Gastrocnemius medialis (tissue), 4 donors: ENCODE results near the gene PACSIN2. TPM values are rescaled to one million over a fixed set of nuclear protein-coding genes. Genes with fewer than 3 reads are reported as not detected.

ENCODE experiments used
- ATAC-seq, 2 donors: fragments of 150-250 bp; one replicate each; pipeline ENCODE4 v1.9.1; 2016
- DNase-seq, 2 donors: peaks; one replicate each; pipeline ENCODE4 v3.0.0-alpha.2; 2019
- H3K27ac ChIP-seq, 4 donors: fragments of 200-600 bp; sonication (generic); 1 replicate in 1 of 4; 2 replicates in 3 of 4; pipeline ENCODE4 v1.5.1; 2016 to 2018; ENCODE audit warnings: mild to moderate bottlenecking in 2 of 4, moderate library complexity in 1 of 4
- H3K27me3 ChIP-seq, 3 donors: fragments of 200-600 bp; sonication (generic) in 2 of 3; 1 replicate in 1 of 3; 2 replicates in 2 of 3; pipeline versions ENCODE4 v1.5.1 to v1.6.0; 2016 to 2019; ENCODE audit warnings: mild to moderate bottlenecking in 1 of 3, moderate library complexity in 1 of 3
- H3K36me3 ChIP-seq, 2 donors: fragments of 200-600 bp; sonication (generic) in 1 of 2; one replicate each; pipeline ENCODE4 v1.5.1; 2017 to 2018
- H3K4me1 ChIP-seq, 2 donors: fragments of 200-600 bp; sonication (generic) in 1 of 2; one replicate each; pipeline ENCODE4 v1.5.1; 2016 to 2017; ENCODE audit warnings: mild to moderate bottlenecking in 2 of 2
- H3K4me3 ChIP-seq, 4 donors: fragments of 200-600 bp; sonication (generic) in 3 of 4; 1 replicate in 1 of 4; 2 replicates in 3 of 4; pipeline ENCODE4 v1.5.1; 2016 to 2019; ENCODE audit warnings: mild to moderate bottlenecking in 2 of 4
- H3K9me3 ChIP-seq, 3 donors: fragments of 200-600 bp; sonication (generic) in 2 of 3; 1 replicate in 1 of 3; 2 replicates in 2 of 3; pipeline ENCODE4 v1.5.1; 2016 to 2019
- CTCF ChIP-seq, 5 experiments: fragments of 450-650 bp in 3 of 5; fragments of 200-600 bp in 2 of 5; sonication (generic) in 2 of 5; IDR thresholded peaks in 4 of 5; conservative IDR thresholded peaks in 1 of 5; 1 replicate in 4 of 5; 2 replicates in 1 of 5; pipeline ENCODE4 v1.5.1; 2016 to 2019; ENCODE audit warnings: antibody characterized with exemption in 5 of 5, mild to moderate bottlenecking in 3 of 5, moderate library complexity in 3 of 5
- POLR2A ChIP-seq, 2 donors: fragments of 450-650 bp; IDR thresholded peaks; one replicate each; pipeline ENCODE4 v1.6.1; 2017; ENCODE audit warnings: antibody characterized with exemption in 2 of 2, mild to moderate bottlenecking in 2 of 2, moderate library complexity in 2 of 2
- in situ Hi-C, 4 donors: fragments of 200-750 bp; cut with MboI; loops; one replicate each; pipeline versions ENCODE4 v1.15.0 to v1.8.0; 2017; ENCODE audit warnings: low sequenced_read_pairs in 4 of 4
- intact Hi-C: fragments of 100-400 bp; cut with DNase I; formaldehyde crosslinking; loops from one replicate; pipeline ENCODE4 v1.15.1; 2023; ENCODE audit warnings: low total_unique reads
- total RNA-seq, 4 donors: library from RNA; depleted of rRNA; stranded (reverse); fragments of >200 nt; gene quantifications; one replicate each; pipeline versions ENCODE4 v1.1.0 to v1.2.3, GENCODE V29; 2016

Gene PACSIN2
- total RNA-seq, 4 donors from 2014 or later, result 37.3 to 45.9 (median 39.8) TPM

GRCh38 chr22:43009444-43009843 is 5.5 kb downstream of the PACSIN2 start:
- TF ChIP-seq CTCF (IDR thresholded peaks at IDR 0.05 in 4 of 5, conservative IDR thresholded peaks at IDR 0.05 in 1 of 5), result no peak
- TF ChIP-seq POLR2A (IDR thresholded peaks at IDR 0.05), result no peak
- no peaks in the 10 kb centered on the region for H3K9me3 ChIP-seq
- intact Hi-C loops (no loop called here), in situ Hi-C loops (no loop called here)
- no peak overlapping the region for H3K4me3 ChIP-seq
- H3K27me3 ChIP-seq, result no peaks in the 10 kb centered on the region
- H3K4me1 ChIP-seq, result peaks cover 25 to 30% of the 10 kb centered on the region in 2 donors
- DNase-seq (no peak), ATAC-seq (no peak)
- H3K27ac ChIP-seq, result no peak overlapping the region
- no peaks in the 10 kb centered on the region for H3K36me3 ChIP-seq

- intact Hi-C loops (no loop called here), in situ Hi-C loops (no loop called here)
- no peak for TF ChIP-seq POLR2A (IDR thresholded peaks at IDR 0.05)
- no peak for TF ChIP-seq CTCF (IDR thresholded peaks at IDR 0.05 in 4 of 5, conservative IDR thresholded peaks at IDR 0.05 in 1 of 5)
- Histone ChIP-seq H3K4me3 (no peak overlapping the region), H3K27ac (no peak overlapping the region), H3K27me3 (no peaks in the 10 kb centered on the region), H3K4me1 (peaks cover 25 to 26% of the 10 kb centered on the region in 2 donors), H3K36me3 (no peaks in the 10 kb centered on the region), H3K9me3 (no peaks in the 10 kb centered on the region)
- DNase-seq (no peak), ATAC-seq (no peak)
Measured at GRCh38 chr22:43008921-43009320, 6.0 kb downstream of the PACSIN2 start.

- Histone ChIP-seq H3K4me3 (no peak overlapping the region), H3K4me1 (peaks cover 21 to 22% of the 10 kb centered on the region in 2 donors), H3K27me3 (no peaks in the 10 kb centered on the region), H3K36me3 (no peaks in the 10 kb centered on the region), H3K27ac (no peak overlapping the region), H3K9me3 (no peaks in the 10 kb centered on the region)
- ATAC-seq (no peak), DNase-seq (no peak)
- intact Hi-C loops (no loop called here), in situ Hi-C loops (no loop called here)
- no peak for TF ChIP-seq CTCF (IDR thresholded peaks at IDR 0.05 in 4 of 5, conservative IDR thresholded peaks at IDR 0.05 in 1 of 5)
Measured at GRCh38 chr22:43008509-43008908, 6.4 kb downstream of the PACSIN2 start.

GRCh38 chr22:43007519-43008102 is 7.3 kb downstream of the PACSIN2 start:
- ATAC-seq, result peak in 1 of 2 donors; percentile 35
- intact Hi-C loops, result no loop called here
- no peak for TF ChIP-seq POLR2A (IDR thresholded peaks at IDR 0.05)
- TF ChIP-seq CTCF (IDR thresholded peaks at IDR 0.05 in 4 of 5, conservative IDR thresholded peaks at IDR 0.05 in 1 of 5), result no peak
- H3K9me3 ChIP-seq, result no peaks in the 10 kb centered on the region
- no peak for DNase-seq
- peaks cover 16 to 19% of the 10 kb centered on the region in 2 donors for H3K4me1 ChIP-seq
- H3K27me3 ChIP-seq, result no peaks in the 10 kb centered on the region
- no peaks in the 10 kb centered on the region for H3K36me3 ChIP-seq
- in situ Hi-C loops, result no loop called here
- no peak overlapping the region for H3K4me3 ChIP-seq
- H3K27ac ChIP-seq, result no peak overlapping the region

- H3K27me3 ChIP-seq, result no peaks in the 10 kb centered on the region
- DNase-seq (no peak), ATAC-seq (peak in 1 of 2 donors; percentile 38)
- no peaks in the 10 kb centered on the region for H3K36me3 ChIP-seq
- no peak overlapping the region for H3K27ac ChIP-seq
- no peak overlapping the region for H3K4me3 ChIP-seq
- TF ChIP-seq CTCF (IDR thresholded peaks at IDR 0.05 in 4 of 5, conservative IDR thresholded peaks at IDR 0.05 in 1 of 5), result no peak
- TF ChIP-seq POLR2A (IDR thresholded peaks at IDR 0.05), result no peak
- in situ Hi-C loops (no loop called here), intact Hi-C loops (no loop called here)
- peaks cover 23 to 28% of the 10 kb centered on the region in 2 donors for H3K4me1 ChIP-seq
- no peaks in the 10 kb centered on the region for H3K9me3 ChIP-seq
Measured at GRCh38 chr22:43006753-43007152, 8.2 kb downstream of the PACSIN2 start.
